Caco-2 (cell line): ENCODE results near the gene HYAL1. TPM values are rescaled to one million over a fixed set of nuclear protein-coding genes. Genes with fewer than 3 reads are reported as not detected.

Experiments used
- BruUV-seq: library from RNA; stranded (reverse); fragments of 400-500 nt; replicated peaks from 2 replicates; lab custom pipeline; 2021; lab: Mats Ljungman, UMichigan
- CTCF ChIA-PET: fragments of 300-600 bp; sonication (Branson Sonifier 250); formaldehyde crosslinking; loops from one replicate; lab custom pipeline; 2022; ENCODE audit warnings: antibody characterized with exemption; lab: Charles Lee
- POLR2A ChIA-PET: fragments of 300-600 bp; sonication (Branson Sonifier 250); formaldehyde crosslinking; loops from one replicate; lab custom pipeline; 2022; ENCODE audit warnings: antibody characterized with exemption; lab: Charles Lee
- DNase-seq, 2 experiments: peaks; one replicate each; pipeline versions ENCODE4 v3.0.0 to v3.0.0-alpha.2; 2020 to 2022
- H3K27me3 ChIP-seq: replicated peaks from 2 replicates; pipeline ENCODE4 v1.6.0; 2011; ENCODE audit warnings: low read length; ENCODE audit not compliant: control insufficient read depth, insufficient read depth
- H3K36me3 ChIP-seq: 2 replicates; pipeline ENCODE4 v1.5.1; 2011; ENCODE audit warnings: low read length; ENCODE audit not compliant: control insufficient read depth, insufficient read depth
- H3K4me1 ChIP-seq: fragments of 250-450 bp; sonication (Bioruptor Pico); 2 replicates; pipeline ENCODE4 v1.5.1; 2020; ENCODE audit warnings: mild to moderate bottlenecking
- H3K4me3 ChIP-seq: 2 replicates; pipeline ENCODE4 v1.5.1; 2011; ENCODE audit warnings: low read depth, mild to moderate bottlenecking, control low read depth, low read length
- H3K9me3 ChIP-seq: fragments of 250-450 bp; sonication (Bioruptor Pico); 2 replicates; pipeline ENCODE4 v1.5.1; 2020; ENCODE audit warnings: mild to moderate bottlenecking, moderate library complexity
- H3K27ac Mint-ChIP-seq: one replicate; pipeline ENCODE4 v1.8.0; 2022; ENCODE audit warnings: mixed read lengths; ENCODE audit not compliant: unreplicated experiment
- H3K27me3 Mint-ChIP-seq: one replicate; pipeline ENCODE4 v1.8.0; 2022; ENCODE audit warnings: mixed read lengths; ENCODE audit not compliant: insufficient read depth, unreplicated experiment
- H3K36me3 Mint-ChIP-seq: one replicate; pipeline ENCODE4 v1.8.0; 2022; ENCODE audit warnings: mild to moderate bottlenecking, mixed read lengths; ENCODE audit not compliant: insufficient read depth, unreplicated experiment
- H3K4me1 Mint-ChIP-seq: one replicate; pipeline ENCODE4 v1.8.0; 2022; ENCODE audit warnings: low read depth, mixed read lengths; ENCODE audit not compliant: unreplicated experiment
- H3K4me3 Mint-ChIP-seq: one replicate; pipeline ENCODE4 v1.8.0; 2022; ENCODE audit warnings: mild to moderate bottlenecking, moderate library complexity, mixed read lengths; ENCODE audit not compliant: unreplicated experiment
- H3K9me3 Mint-ChIP-seq: one replicate; pipeline ENCODE4 v1.8.0; 2022; ENCODE audit warnings: mixed read lengths; ENCODE audit not compliant: unreplicated experiment
- intact Hi-C: fragments of 100-400 bp; cut with micrococcal nuclease; formaldehyde crosslinking; loops from one replicate; pipeline ENCODE4 v1.10.0; 2022; ENCODE audit not compliant: unreplicated experiment
- total RNA-seq: library from RNA; stranded (reverse); gene quantifications from 2 replicates; pipeline ENCODE4 v1.2.3, GENCODE V29; 2022
- TF ChIP-seq, protein P1 (sequence below), 2 experiments: fragments of 200-600 bp in 1 of 2; IDR thresholded peaks; 1 replicate in 1 of 2; 2 replicates in 1 of 2; pipeline versions ENCODE4 v1.5.1 to v1.8.0; 2011 to 2022; ENCODE audit warnings: antibody characterized with exemption in 1 of 2, control low read depth in 1 of 2, inconsistent platforms in 1 of 2, low read depth in 1 of 2, low read length in 1 of 2, mild to moderate bottlenecking in 1 of 2, moderate library complexity in 1 of 2; ENCODE audit not compliant: insufficient read depth in 1 of 2, severe bottlenecking in 1 of 2, unreplicated experiment in 1 of 2

Gene HYAL1
- total RNA-seq, 1 experiment from 2014 or later = 2.3 TPM

DNA sequence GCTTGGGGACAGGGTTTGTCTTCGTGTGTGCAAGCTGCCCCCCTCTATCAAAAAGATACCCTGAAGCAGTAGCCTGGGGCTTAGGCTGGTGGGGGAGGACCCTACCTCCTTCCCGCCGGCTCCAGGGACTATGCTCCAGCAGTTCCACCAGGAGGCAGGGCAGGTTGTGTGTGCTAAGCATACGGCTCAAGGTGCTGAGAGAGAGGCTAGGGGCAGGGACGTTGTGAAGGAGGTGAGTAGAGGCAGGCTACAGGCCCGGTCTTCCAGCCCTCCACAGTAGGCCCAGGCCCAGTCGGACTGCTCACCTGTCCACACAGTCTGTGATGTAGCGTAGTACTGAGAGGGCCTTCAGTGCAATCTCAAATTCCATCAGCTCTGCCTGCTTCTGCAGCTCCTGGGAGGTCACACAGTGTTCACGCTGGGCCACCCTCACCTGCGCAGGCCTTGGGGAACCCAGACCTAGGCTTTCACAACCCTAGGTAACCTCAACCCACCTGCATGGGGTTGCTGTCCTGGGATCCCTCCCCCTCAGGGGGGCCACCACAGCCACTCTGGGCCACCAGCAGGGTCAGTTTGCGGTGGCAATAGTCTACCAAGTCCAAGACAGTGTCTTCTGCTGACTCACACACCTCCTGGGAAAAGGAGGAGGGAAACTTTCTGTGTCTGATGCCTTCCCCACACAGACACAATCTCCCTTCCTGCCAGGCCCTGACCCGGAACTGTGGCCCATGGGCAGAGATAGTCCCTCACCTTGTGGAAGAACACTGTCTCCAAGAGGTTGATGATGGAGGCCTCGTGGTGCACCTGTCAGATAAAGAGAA lies 39.6 kb upstream of the HYAL1 start:
- CTCF ChIA-PET = no interaction called here
- peaks cover 5% of the 10 kb centered on the region for H3K36me3 Mint-ChIP-seq

DNA sequence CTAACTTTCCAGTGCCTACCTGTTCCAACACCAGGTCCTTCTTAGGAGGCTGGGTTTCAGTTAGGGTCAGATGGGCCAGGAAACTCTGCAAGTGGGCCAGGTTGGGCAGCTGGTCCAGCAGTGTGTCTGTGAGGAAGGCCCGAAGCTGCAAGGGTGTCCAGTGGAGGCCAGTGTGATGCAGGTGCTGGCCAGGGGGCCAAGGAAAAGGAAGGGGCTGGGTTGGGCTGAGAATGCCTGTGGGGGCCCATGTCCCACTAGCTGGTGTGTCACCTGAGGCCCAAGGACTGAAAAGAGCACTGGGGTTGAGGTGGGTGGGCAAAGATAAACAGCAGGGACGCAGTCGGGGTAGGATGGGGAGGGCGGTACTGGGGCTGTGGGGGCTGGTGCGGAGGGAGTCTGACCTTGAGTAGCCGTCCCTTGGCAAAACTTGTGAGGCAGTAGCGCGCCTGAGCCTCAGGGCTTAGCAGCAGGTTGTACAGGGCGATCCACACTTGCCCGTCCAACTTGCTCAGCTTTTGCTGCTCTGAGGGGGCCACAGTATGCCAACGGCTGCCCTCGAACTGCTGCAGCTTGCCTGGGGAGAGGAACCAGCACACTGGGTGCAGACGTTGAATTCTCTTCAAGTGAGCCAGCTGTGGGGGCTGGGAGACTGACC lies 38.7 kb upstream of the HYAL1 start:
- ChIA-PET CTCF (no interaction called here), POLR2A (no interaction called here)
- intact Hi-C loops = no loop called here
- Histone ChIP-seq H3K4me1 (peaks cover 10% of the 10 kb centered on the region; the same call in 1 of the 2 replicates), H3K27me3 (no peaks in the 10 kb centered on the region), H3K4me3 (no peak overlapping the region), H3K9me3 (no peaks in the 10 kb centered on the region), H3K36me3 (no peaks in the 10 kb centered on the region)
- no TSS peak for BruUV-seq
- H3K27ac Mint-ChIP-seq = no peak overlapping the region
- H3K27me3 Mint-ChIP-seq = no peaks in the 10 kb centered on the region
- TF ChIP-seq, protein P1, sequence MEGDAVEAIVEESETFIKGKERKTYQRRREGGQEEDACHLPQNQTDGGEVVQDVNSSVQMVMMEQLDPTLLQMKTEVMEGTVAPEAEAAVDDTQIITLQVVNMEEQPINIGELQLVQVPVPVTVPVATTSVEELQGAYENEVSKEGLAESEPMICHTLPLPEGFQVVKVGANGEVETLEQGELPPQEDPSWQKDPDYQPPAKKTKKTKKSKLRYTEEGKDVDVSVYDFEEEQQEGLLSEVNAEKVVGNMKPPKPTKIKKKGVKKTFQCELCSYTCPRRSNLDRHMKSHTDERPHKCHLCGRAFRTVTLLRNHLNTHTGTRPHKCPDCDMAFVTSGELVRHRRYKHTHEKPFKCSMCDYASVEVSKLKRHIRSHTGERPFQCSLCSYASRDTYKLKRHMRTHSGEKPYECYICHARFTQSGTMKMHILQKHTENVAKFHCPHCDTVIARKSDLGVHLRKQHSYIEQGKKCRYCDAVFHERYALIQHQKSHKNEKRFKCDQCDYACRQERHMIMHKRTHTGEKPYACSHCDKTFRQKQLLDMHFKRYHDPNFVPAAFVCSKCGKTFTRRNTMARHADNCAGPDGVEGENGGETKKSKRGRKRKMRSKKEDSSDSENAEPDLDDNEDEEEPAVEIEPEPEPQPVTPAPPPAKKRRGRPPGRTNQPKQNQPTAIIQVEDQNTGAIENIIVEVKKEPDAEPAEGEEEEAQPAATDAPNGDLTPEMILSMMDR (IDR thresholded peaks at IDR 0.05; ENCODE audit: insufficient read depth in 1 of 2, low read depth in 1 of 2, low read length in 1 of 2, severe bottlenecking in 1 of 2, unreplicated experiment in 1 of 2) = no peak
- no peak overlapping the region for H3K4me3 Mint-ChIP-seq
- peaks cover 17% of the 10 kb centered on the region for H3K4me1 Mint-ChIP-seq
- H3K9me3 Mint-ChIP-seq = no peaks in the 10 kb centered on the region
- peaks cover 13% of the 10 kb centered on the region for H3K36me3 Mint-ChIP-seq
- no peak for DNase-seq

More for the DNA sequence above, 39.6 kb upstream of the HYAL1 start:
- POLR2A ChIA-PET = no interaction called here
- BruUV-seq = no TSS peak
- TF ChIP-seq, protein P1 (IDR thresholded peaks at IDR 0.05; ENCODE audit: insufficient read depth in 1 of 2, low read depth in 1 of 2, low read length in 1 of 2, severe bottlenecking in 1 of 2, unreplicated experiment in 1 of 2) = peak in 1 of 2 experiments; percentile 13
- H3K4me3 ChIP-seq = no peak overlapping the region
- H3K4me1 Mint-ChIP-seq = peaks cover 17% of the 10 kb centered on the region
- H3K9me3 ChIP-seq = no peaks in the 10 kb centered on the region
- H3K27me3 Mint-ChIP-seq = no peaks in the 10 kb centered on the region
- no peak overlapping the region for H3K27ac Mint-ChIP-seq
- DNase-seq = no peak
- intact Hi-C loops = no loop called here
- no peak overlapping the region for H3K4me3 Mint-ChIP-seq
- H3K36me3 ChIP-seq = no peaks in the 10 kb centered on the region
- H3K4me1 ChIP-seq = peaks cover 11% of the 10 kb centered on the region
- H3K27me3 ChIP-seq = no peaks in the 10 kb centered on the region
- H3K9me3 Mint-ChIP-seq = no peaks in the 10 kb centered on the region

DNA sequence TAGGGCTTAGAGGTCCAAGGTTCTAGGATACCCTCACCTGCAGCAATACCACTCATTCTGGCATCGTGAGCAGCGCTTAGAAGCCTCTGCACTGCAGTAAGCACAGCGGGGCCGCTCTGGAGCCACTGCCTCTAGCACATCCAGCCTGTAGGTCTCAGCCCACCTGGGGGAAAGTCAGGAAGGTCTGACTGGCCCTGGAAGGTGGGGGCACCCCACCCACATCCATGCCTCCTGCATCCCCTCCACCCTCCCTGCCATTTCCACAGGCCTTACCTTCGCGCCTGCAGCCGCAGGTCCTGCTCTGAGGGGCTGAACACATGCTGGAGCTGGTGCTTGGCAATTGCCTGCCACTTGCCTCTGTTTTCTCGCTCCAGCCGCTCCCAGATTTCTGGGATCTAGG lies 38.2 kb upstream of the HYAL1 start:
- no peak for DNase-seq
- Mint-ChIP-seq H3K9me3 (no peaks in the 10 kb centered on the region), H3K4me1 (peaks cover 17% of the 10 kb centered on the region), H3K36me3 (peaks cover 17% of the 10 kb centered on the region), H3K27me3 (no peaks in the 10 kb centered on the region), H3K4me3 (peak overlapping the region; percentile 15), H3K27ac (no peak overlapping the region)
- CTCF ChIA-PET = no interaction called here
- POLR2A ChIA-PET = no interaction called here
- TF ChIP-seq, protein P1 (IDR thresholded peaks at IDR 0.05; ENCODE audit: insufficient read depth in 1 of 2, low read depth in 1 of 2, low read length in 1 of 2, severe bottlenecking in 1 of 2, unreplicated experiment in 1 of 2) = no peak
- Histone ChIP-seq H3K4me1 (peaks cover 10% of the 10 kb centered on the region; the same call in 1 of the 2 replicates), H3K9me3 (no peaks in the 10 kb centered on the region), H3K4me3 (no peak overlapping the region), H3K27me3 (no peaks in the 10 kb centered on the region), H3K36me3 (no peaks in the 10 kb centered on the region)
- intact Hi-C loops = no loop called here
- no TSS peak for BruUV-seq
